ENCODE measurements around the gene ASTN1.

ASTN1 gene

GRCh38 chr1:176854758-176855745 lies 309.5 kb downstream of the ASTN1 start:
- DNase-seq (ENCODE audit: low read depth), result no peak
- in situ Hi-C loops (cut with HindIII; ENCODE audit: low sequenced_read_pairs), result no loop called here
- TF ChIP-seq CTCF (IDR thresholded peaks at IDR 0.05; ENCODE audit: low read depth, low read length, missing control alignments), result no peak
- H3K4me3 ChIP-seq (ENCODE audit: low read depth, low read length), result no peak overlapping the region

- in situ Hi-C loops (cut with HindIII; ENCODE audit: low sequenced_read_pairs), result no loop called here
- no peak for DNase-seq (ENCODE audit: low read depth)
- H3K4me3 ChIP-seq (ENCODE audit: low read depth, low read length), result no peak overlapping the region
- no peak for TF ChIP-seq CTCF (IDR thresholded peaks at IDR 0.05; ENCODE audit: low read depth, low read length, missing control alignments)
Measured at GRCh38 chr1:176854121-176854520, 310.4 kb downstream of the ASTN1 start.

DNA sequence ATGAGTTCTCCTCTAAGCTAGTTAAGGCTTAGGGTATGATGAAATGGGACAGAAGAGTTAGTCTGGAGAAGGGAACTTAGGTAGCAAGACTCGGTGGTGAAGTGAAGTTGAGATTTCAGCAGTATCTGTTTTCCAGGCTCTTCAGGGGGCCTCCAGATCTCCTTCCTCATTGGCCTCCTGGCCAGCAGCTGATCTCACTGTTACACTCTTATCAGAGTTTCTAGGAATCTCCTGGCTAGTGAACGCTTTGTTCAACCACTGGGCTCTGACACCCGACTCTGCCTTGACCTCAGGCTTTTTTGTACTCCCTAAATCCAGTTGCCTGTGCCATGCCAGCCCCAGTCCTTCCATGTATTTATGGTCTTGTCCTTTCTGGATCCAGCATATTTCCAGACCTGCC lies 311.0 kb downstream of the ASTN1 start:
- in situ Hi-C loops (cut with HindIII; ENCODE audit: low sequenced_read_pairs), result no loop called here
- H3K4me3 ChIP-seq (ENCODE audit: low read depth, low read length), result no peak overlapping the region
- no peak for TF ChIP-seq CTCF (IDR thresholded peaks at IDR 0.05; ENCODE audit: low read depth, low read length, missing control alignments)
- no peak for DNase-seq (ENCODE audit: low read depth)

DNA sequence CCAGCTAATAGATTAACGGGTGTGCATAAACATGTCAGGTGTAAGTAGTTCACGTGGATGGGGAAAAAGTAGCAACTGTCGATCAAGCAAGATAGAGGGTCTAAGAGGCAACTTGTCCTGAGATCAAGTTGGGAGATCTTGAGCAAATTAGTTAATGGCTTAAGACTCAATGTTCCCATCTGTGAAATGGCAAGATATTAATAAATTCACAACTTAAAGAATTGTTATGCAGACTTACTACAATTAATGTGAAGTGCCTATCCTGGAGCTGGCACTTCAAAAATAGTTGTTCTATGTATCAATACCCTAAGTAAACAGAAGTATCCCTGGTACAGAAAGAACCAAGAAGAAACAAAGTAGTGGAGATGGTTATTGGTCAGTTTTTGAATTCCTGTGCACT lies 312.4 kb downstream of the ASTN1 start:
- no peak overlapping the region for H3K4me3 ChIP-seq (ENCODE audit: low read depth, low read length)
- in situ Hi-C loops (cut with HindIII; ENCODE audit: low sequenced_read_pairs), result no loop called here
- DNase-seq (ENCODE audit: low read depth), result no peak
- no peak for TF ChIP-seq CTCF (IDR thresholded peaks at IDR 0.05; ENCODE audit: low read depth, low read length, missing control alignments)

GRCh38 chr1:176850871-176851270 lies 313.6 kb downstream of the ASTN1 start:
- DNase-seq (ENCODE audit: low read depth), result no peak
- no peak overlapping the region for H3K4me3 ChIP-seq (ENCODE audit: low read depth, low read length)
- in situ Hi-C loops (cut with HindIII; ENCODE audit: low sequenced_read_pairs), result no loop called here
- no peak for TF ChIP-seq CTCF (IDR thresholded peaks at IDR 0.05; ENCODE audit: low read depth, low read length, missing control alignments)

GRCh38 chr1:176849281-176849680 lies 315.2 kb downstream of the ASTN1 start:
- in situ Hi-C loops (cut with HindIII; ENCODE audit: low sequenced_read_pairs), result no loop called here
- TF ChIP-seq CTCF (IDR thresholded peaks at IDR 0.05; ENCODE audit: low read depth, low read length, missing control alignments), result no peak
- no peak for DNase-seq (ENCODE audit: low read depth)
- no peak overlapping the region for H3K4me3 ChIP-seq (ENCODE audit: low read depth, low read length)

Data from astrocyte of the cerebellum (primary cell).